ENCODE measurements around the gene RIPOR3.
"Not testable (repeated sequence)": the region's sequence is repeated elsewhere in the genome, so short reads cannot be mapped to it uniquely, and the experiment has no call there.

Gene RIPOR3

GRCh38 chr20:50654904-50655303 lies 36.4 kb downstream of the RIPOR3 start:
- no peak for FAIRE-seq

- FAIRE-seq, result no peak
Observed at GRCh38 chr20:50652702-50653294, 38.5 kb downstream of the RIPOR3 start.

- FAIRE-seq, result no peak
Observed at GRCh38 chr20:50651676-50652075, 39.7 kb downstream of the RIPOR3 start.

- no peak for FAIRE-seq
Observed at GRCh38 chr20:50649590-50649989, 41.8 kb downstream of the RIPOR3 start.

- no peak for FAIRE-seq
Observed at GRCh38 chr20:50648651-50649050, 42.7 kb downstream of the RIPOR3 start.

GRCh38 chr20:50646483-50646996 lies 44.8 kb downstream of the RIPOR3 start:
- no peak for FAIRE-seq

GRCh38 chr20:50645253-50646068 lies 45.9 kb downstream of the RIPOR3 start:
- FAIRE-seq, result no peak

- no peak for FAIRE-seq
Observed at GRCh38 chr20:50642288-50642803, 49.0 kb downstream of the RIPOR3 start.

- not testable (repeated sequence) for FAIRE-seq
Observed at GRCh38 chr20:50641625-50642287, 49.6 kb downstream of the RIPOR3 start.

GRCh38 chr20:50639971-50640711 lies 51.2 kb downstream of the RIPOR3 start:
- not testable (repeated sequence) for FAIRE-seq

- not testable (repeated sequence) for FAIRE-seq
Observed at GRCh38 chr20:50638015-50638847, 53.1 kb downstream of the RIPOR3 start.

GRCh38 chr20:50636601-50637540 lies 54.5 kb downstream of the RIPOR3 start:
- no peak for FAIRE-seq

GRCh38 chr20:50635676-50636600 lies 55.4 kb downstream of the RIPOR3 start:
- FAIRE-seq, result no peak

- no peak for FAIRE-seq
Observed at GRCh38 chr20:50635014-50635557, 56.3 kb downstream of the RIPOR3 start.

- FAIRE-seq, result no peak
Observed at GRCh38 chr20:50634191-50634590, 57.2 kb downstream of the RIPOR3 start.

- FAIRE-seq, result no peak
Observed at GRCh38 chr20:50633361-50633760, 58.0 kb downstream of the RIPOR3 start.

- FAIRE-seq, result no peak
Observed at GRCh38 chr20:50632701-50633100, 58.6 kb downstream of the RIPOR3 start.

GRCh38 chr20:50632236-50632635 lies 59.1 kb downstream of the RIPOR3 start:
- no peak for FAIRE-seq

Measured in colon (tissue), 2 donors.